Stimulated activated naive CD8-positive, alpha-beta T cell treated with anti-CD3 and anti-CD28 coated beads, Interleukin-15, Interleukin-2, amounts not matched to agents 100 ng/mL and 50 ng/mL, for 24 hours (primary cell): ENCODE data around the gene RUFY1.

Experiments used
- H3K27ac Mint-ChIP-seq: one replicate; pipeline ENCODE4 v1.8.0; 2021; ENCODE audit warnings: mild to moderate bottlenecking, mixed read lengths
- H3K27me3 Mint-ChIP-seq: one replicate; pipeline ENCODE4 v1.8.0; 2021; ENCODE audit warnings: mixed read lengths
- H3K36me3 Mint-ChIP-seq: one replicate; pipeline ENCODE4 v1.8.0; 2021; ENCODE audit warnings: low read depth, mixed read lengths
- H3K4me1 Mint-ChIP-seq: one replicate; pipeline ENCODE4 v1.8.0; 2021; ENCODE audit warnings: low read depth, mixed read lengths
- H3K4me3 Mint-ChIP-seq: one replicate; pipeline ENCODE4 v1.8.0; 2021; ENCODE audit warnings: mild to moderate bottlenecking, mixed read lengths
- H3K9me3 Mint-ChIP-seq: one replicate; pipeline ENCODE4 v1.8.0; 2021; ENCODE audit warnings: mixed read lengths

The RUFY1 gene

DNA sequence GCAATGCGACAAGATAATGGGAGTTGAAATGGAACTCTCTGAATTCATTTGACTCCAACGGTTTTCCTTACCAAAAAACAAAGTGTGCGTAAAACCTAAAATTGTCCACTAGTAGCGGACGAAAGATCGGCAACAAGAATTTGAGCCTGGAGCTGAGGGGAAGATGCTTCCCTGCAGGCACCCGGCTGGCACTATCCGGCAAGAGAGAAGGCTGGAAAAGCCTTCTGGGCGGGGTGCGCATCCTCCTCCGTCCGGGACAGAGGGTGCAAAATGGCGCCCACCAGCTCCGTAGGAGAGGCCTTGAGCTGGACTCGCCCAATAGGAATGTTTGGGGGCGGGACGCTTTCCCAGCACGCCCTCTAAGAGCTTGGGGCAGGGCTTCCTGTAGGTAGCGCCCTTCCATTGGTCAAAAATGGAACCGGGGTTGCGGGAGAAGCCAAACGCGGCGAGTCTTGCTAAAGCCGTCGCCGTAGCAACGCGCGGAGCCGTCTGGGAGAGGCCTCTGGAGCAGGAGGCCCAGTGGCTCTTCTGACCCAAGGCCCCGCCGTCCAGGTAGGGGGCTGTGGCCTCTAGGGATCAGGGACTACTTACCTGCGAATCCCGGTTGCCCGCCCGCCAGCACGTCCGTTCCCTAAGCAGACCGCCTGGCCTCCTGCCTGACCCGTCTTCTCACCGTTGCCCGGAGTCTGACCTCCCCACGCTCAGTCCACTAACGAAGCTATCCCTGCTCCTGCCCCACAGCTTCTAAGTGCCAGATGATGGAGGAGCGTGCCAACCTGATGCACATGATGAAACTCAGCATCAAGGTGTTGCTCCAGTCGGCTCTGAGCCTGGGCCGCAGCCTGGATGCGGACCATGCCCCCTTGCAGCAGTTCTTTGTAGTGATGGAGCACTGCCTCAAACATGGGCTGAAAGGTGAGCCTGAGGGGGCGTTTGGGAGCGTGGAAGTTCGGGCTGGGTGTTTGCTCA lies 9.2 kb downstream of the RUFY1 start:
- Mint-ChIP-seq H3K4me1 (peaks cover 24% of the 10 kb centered on the region), H3K27me3 (no peaks in the 10 kb centered on the region), H3K4me3 (peak overlapping the region; percentile 92), H3K27ac (peak overlapping the region; percentile 82), H3K9me3 (no peaks in the 10 kb centered on the region), H3K36me3 (peaks cover 55% of the 10 kb centered on the region)

DNA sequence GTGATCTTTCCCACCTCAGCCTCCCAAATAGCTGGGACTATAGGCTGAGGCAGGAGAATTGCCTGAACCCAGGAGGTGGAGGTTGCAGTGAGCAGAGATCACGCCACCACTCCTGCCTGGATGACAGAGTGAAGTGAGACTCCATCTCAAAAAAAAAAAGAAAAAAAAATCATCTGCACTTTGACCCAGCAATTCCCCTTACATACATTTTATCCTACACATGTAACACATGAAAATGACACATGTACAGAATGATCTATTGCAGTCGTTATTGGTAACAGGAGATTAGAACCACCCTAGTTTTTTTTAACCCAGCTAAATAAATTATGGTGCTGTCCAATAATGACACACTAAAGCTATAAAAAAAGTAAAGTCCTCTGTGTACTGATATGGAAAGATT lies 14.2 kb downstream of the RUFY1 start:
- Mint-ChIP-seq H3K27ac (no peak overlapping the region), H3K27me3 (no peaks in the 10 kb centered on the region), H3K4me3 (no peak overlapping the region), H3K9me3 (no peaks in the 10 kb centered on the region), H3K4me1 (no peaks in the 10 kb centered on the region), H3K36me3 (peaks cover 55% of the 10 kb centered on the region)

DNA sequence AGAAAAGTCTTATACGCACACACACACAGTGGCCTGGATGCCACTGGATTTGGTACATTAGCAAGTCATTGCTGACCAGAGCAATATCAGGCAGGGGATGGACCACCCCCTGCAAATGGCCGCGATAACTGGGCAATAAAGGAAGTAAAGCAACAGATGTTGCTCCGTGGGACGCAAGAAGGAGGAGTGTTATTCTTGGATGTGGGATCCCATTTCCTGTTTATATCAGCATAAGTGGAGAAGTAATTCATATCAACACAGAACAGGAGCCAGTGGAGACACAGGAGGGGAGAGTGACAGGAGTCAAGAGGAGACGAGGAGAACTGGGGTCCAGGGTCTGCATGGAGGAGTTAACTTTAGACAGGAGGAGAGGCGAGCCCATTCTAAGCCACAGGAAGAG lies 18.4 kb downstream of the RUFY1 start:
- Mint-ChIP-seq H3K36me3 (peaks cover 51% of the 10 kb centered on the region), H3K4me1 (no peaks in the 10 kb centered on the region), H3K9me3 (no peaks in the 10 kb centered on the region), H3K27me3 (no peaks in the 10 kb centered on the region), H3K4me3 (no peak overlapping the region), H3K27ac (no peak overlapping the region)

DNA sequence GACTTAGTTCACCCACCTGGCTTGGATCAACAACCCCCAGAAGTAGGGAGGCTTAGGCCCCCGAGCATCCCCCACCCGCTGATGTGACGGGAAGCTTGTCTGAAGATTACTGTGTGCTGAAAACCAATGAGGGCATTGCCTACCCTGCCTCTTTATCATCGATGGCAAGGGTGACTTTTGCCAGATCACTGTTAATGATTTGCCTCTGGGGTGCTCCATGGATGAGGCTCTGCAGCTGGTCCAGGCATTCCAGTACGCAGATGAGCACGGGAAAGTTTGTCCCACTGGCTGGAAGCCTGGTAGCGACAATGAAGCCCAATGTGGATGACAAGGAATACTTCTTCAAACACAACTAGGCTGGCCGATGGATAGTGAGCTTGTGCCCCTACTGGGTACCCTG lies 22.0 kb downstream of the RUFY1 start:
- Mint-ChIP-seq H3K27ac (no peak overlapping the region), H3K9me3 (no peaks in the 10 kb centered on the region), H3K36me3 (peaks cover 55% of the 10 kb centered on the region), H3K27me3 (no peaks in the 10 kb centered on the region), H3K4me1 (no peaks in the 10 kb centered on the region), H3K4me3 (no peak overlapping the region)

DNA sequence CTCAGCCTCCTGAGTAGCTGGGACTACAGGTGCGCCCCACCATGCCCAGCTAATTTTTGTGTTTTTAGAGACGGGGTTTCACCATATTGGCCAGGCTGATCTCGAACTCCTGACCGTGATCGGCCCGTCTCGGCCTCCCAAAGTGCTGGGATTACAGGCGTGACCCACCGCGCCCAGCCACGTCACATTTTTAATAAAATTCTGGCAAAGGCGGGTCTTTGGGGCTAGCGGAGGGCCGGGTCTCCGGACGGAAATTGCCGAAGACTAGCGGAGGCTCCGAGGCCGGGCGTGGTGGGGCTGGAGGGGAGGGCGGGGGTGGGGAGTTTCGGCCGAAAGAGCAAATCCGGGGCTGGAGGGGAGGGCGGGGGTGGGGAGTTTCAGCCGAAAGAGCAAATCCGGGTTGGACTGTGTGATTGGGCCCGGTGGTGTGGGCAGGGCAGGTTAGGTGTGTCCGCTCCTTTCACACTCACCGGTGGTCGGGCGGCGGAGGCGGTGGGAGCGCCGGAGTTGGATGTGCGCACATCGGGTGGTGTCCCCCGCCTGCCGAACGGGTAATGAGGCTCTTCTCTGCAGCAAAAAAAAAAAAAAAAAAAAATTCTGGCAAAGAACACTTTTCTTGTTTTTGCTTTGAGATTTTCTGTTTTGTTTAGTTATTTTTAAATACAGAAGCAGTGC lies 27.1 kb downstream of the RUFY1 start:
- H3K9me3 Mint-ChIP-seq, result no peaks in the 10 kb centered on the region
- peaks cover 63% of the 10 kb centered on the region for H3K36me3 Mint-ChIP-seq
- no peak overlapping the region for H3K4me3 Mint-ChIP-seq
- H3K4me1 Mint-ChIP-seq, result no peaks in the 10 kb centered on the region
- no peak overlapping the region for H3K27ac Mint-ChIP-seq
- H3K27me3 Mint-ChIP-seq, result no peaks in the 10 kb centered on the region

DNA sequence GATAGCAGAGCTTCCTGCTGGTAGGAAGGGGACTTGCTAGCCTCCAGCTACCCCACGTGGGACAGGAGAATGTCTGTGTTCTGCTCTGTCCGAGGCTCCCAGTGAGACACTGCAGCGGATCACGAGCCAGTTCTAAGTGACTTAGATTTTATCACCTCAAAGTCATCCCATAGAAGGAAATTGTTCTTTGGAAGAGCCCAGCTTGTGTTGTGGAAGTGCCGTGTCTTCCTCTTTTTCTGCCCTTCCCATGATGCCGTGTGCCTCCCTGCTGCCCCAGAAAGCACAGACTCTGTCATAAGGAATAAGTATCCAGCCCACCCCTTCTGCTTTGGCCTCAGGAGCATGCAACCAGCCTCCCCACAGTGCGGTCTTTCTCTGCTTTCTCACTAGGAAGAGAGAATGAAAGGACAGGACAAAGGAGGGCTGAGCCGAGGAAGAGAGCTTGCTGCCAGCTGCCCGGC lies 35.6 kb downstream of the RUFY1 start:
- Mint-ChIP-seq H3K27ac (no peak overlapping the region), H3K9me3 (no peaks in the 10 kb centered on the region), H3K36me3 (peaks cover 50% of the 10 kb centered on the region), H3K4me1 (no peaks in the 10 kb centered on the region), H3K4me3 (no peak overlapping the region), H3K27me3 (no peaks in the 10 kb centered on the region)

DNA sequence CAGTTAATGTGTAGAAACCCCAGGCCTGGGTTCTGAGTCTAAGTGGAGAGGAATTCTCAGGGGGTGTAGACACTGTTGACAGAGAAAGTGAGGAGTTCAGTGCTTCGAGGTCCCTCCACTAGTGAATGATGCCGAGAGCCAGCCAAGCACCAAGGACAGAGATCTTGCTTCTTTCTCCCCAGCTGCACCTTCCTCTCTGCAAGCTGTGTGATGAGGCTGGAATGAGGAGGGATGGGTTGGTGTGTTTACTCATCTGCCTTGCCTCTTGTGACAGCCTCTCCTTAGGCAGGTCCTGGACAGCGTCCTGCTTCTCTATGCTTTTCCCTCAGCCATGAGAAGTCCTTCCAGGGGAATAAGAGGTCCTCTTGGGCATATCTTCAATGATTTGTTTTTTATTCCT lies 37.8 kb downstream of the RUFY1 start:
- Mint-ChIP-seq H3K4me1 (no peaks in the 10 kb centered on the region), H3K9me3 (no peaks in the 10 kb centered on the region), H3K27me3 (no peaks in the 10 kb centered on the region), H3K36me3 (peaks cover 57% of the 10 kb centered on the region), H3K27ac (no peak overlapping the region), H3K4me3 (no peak overlapping the region)

DNA sequence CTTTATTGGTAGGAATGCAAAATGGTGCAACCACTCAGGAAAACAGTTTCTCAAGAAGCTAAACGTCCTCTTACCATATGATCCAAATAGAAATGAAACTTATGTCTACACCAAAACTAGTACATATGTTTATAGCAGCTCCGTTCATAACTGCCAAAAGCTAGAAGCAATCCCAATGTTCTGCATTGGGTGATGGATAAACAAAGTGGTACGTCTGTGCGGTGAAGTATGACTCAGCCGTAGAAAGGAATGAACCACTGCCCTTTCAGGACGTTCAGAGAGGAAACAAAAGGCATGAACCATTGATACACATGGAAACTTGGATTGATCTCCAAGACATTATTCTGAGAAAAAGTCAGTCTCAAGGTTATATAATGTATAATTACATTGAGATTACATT lies 45.6 kb downstream of the RUFY1 start:
- no peaks in the 10 kb centered on the region for H3K4me1 Mint-ChIP-seq
- no peaks in the 10 kb centered on the region for H3K27me3 Mint-ChIP-seq
- no peak overlapping the region for H3K4me3 Mint-ChIP-seq
- peaks cover 74% of the 10 kb centered on the region for H3K36me3 Mint-ChIP-seq
- no peaks in the 10 kb centered on the region for H3K9me3 Mint-ChIP-seq
- H3K27ac Mint-ChIP-seq, result no peak overlapping the region

DNA sequence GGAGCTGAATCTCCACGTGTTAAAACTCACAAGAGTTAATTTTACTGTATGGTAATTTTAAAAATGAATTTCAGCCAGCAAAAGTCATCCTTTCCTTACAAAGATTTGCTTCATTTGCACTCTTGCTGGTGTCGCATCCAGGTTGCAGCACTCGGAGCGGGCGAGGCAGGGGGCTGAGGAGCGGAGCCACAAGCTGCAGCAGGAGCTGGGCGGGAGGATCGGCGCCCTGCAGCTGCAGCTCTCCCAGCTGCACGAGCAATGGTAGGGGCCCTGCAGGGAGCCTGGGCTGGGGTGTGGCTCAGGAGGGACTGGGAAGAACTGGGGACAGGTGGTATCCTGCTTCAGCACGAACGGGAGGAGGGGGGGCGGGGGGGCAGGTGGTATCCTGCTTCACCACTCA lies 46.1 kb downstream of the RUFY1 start:
- H3K4me3 Mint-ChIP-seq, result no peak overlapping the region
- H3K27me3 Mint-ChIP-seq, result no peaks in the 10 kb centered on the region
- H3K27ac Mint-ChIP-seq, result no peak overlapping the region
- H3K36me3 Mint-ChIP-seq, result peaks cover 74% of the 10 kb centered on the region
- H3K9me3 Mint-ChIP-seq, result no peaks in the 10 kb centered on the region
- H3K4me1 Mint-ChIP-seq, result no peaks in the 10 kb centered on the region

DNA sequence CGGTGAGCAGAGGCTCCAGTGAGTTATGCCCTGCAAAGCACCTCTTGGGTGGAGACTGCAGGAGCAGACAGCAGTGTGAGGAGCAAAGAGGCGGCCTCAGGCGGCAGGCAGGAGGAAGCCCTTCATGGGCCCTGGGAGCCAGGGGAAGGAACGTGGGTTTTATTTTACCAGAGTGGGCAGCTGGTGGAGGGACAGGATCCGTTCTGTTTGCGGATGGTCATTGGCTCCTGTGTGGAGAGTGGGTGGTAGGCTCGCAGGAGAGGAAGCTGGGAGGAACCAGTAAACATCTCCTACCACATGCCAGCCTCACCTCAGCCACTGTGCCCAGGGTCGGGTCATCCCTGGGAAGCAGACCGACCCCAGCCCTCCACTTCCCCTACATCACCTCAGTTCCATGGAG lies 48.7 kb downstream of the RUFY1 start:
- Mint-ChIP-seq H3K4me1 (no peaks in the 10 kb centered on the region), H3K27me3 (no peaks in the 10 kb centered on the region), H3K36me3 (peaks cover 66% of the 10 kb centered on the region), H3K9me3 (no peaks in the 10 kb centered on the region), H3K4me3 (no peak overlapping the region), H3K27ac (no peak overlapping the region)

DNA sequence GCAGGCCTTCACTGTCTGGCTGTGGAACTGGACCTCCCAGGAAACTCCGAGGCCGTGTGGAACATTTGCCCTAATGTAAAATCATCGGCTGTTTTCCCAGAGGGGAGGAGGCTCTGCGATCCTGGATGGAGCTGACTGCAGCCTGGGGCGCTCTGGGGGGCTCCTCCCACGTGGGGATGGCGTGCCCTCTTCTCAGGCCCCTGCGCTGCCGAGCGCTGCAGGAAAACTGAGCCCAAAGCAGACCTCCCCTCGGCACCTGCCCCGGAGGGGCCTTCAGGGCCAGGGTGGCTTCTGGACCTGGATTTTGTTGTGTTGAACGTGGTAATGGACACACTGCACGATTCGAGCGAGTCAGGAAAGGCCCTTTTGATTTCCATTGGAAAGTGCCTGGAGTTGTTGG lies 49.2 kb downstream of the RUFY1 start:
- H3K27ac Mint-ChIP-seq, result no peak overlapping the region
- H3K4me3 Mint-ChIP-seq, result no peak overlapping the region
- H3K4me1 Mint-ChIP-seq, result no peaks in the 10 kb centered on the region
- no peaks in the 10 kb centered on the region for H3K27me3 Mint-ChIP-seq
- H3K9me3 Mint-ChIP-seq, result no peaks in the 10 kb centered on the region
- H3K36me3 Mint-ChIP-seq, result peaks cover 67% of the 10 kb centered on the region

DNA sequence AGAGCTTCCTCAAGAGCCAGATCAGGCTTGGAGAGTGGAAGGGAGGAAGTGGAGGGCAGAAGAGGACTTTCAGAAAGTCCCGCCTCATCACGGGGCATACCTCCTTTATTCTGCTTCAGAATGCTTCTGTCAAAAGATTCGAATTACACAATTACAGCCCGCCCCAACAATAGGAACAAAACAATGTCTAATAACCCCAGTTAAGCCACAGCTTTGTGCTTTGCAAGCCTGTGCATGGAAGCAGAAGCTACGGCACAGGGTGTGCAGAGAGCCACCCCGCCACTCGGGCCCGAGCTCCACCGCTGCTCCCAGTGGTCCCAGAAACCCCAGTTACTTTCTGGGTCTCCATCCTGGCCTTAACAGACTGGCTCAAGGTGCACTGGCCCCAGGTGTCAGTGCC lies 49.6 kb downstream of the RUFY1 start:
- Mint-ChIP-seq H3K36me3 (peaks cover 63% of the 10 kb centered on the region), H3K4me3 (no peak overlapping the region), H3K9me3 (no peaks in the 10 kb centered on the region), H3K4me1 (no peaks in the 10 kb centered on the region), H3K27ac (no peak overlapping the region), H3K27me3 (no peaks in the 10 kb centered on the region)

DNA sequence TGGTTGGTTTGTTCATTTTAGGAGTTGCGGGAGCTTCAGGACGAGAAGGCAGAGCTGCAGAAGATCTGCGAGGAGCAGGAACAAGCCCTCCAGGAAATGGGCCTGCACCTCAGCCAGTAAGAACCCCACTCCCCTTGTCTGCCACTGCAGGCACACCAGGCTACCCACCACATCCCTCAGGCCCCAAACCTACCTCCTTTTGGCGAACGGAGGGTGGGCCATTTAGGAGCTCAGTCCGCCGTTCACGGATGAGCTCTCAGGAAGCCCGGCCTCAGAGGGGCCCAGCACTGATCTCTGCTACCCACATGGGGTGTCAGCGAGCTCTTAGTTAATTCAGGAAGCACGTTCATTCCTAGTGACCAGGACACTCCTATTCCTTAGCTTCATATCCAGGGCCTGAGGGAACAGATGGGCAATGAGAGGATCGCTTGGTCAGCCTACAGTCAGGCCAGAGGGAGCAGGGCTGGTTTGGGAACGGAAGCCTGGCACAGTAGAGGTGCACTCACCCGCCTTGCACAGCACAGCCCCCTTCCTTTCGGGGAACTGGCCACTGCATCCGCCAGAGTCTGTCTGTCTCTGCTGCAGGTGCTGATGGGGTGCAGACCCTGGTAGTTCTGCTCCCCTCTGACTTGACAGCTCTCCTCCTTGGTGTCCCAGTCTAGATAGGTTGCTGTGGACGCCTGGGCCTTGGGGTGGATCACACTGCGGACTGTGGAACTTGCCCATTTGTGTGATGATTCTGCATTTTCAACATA lies 51.7 kb downstream of the RUFY1 start:
- Mint-ChIP-seq H3K36me3 (peaks cover 57% of the 10 kb centered on the region), H3K27ac (no peak overlapping the region), H3K9me3 (no peaks in the 10 kb centered on the region), H3K4me3 (no peak overlapping the region), H3K27me3 (no peaks in the 10 kb centered on the region), H3K4me1 (no peaks in the 10 kb centered on the region)

DNA sequence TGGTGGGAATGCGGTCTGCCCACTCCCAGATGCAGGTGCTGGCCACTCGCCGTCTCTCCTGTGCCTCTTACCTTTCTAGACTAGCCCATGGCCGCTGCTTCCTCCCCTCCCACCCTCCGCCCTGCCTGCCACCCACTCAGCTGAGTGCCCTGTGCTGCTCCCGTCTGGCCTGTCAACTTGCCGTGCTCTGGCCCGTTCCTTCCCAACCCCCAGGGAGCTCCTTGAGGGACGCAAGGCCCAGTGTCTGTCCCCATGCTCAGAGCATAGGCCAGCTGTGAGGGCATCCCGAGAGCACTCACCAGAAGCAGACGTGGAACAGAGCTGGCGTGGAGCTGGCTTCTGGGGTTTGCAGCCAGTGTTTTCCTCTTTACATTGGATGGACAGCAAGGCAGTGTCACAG lies 53.0 kb downstream of the RUFY1 start:
- peaks cover 49% of the 10 kb centered on the region for H3K36me3 Mint-ChIP-seq
- no peaks in the 10 kb centered on the region for H3K27me3 Mint-ChIP-seq
- H3K4me1 Mint-ChIP-seq, result peaks cover 2% of the 10 kb centered on the region
- no peak overlapping the region for H3K4me3 Mint-ChIP-seq
- H3K27ac Mint-ChIP-seq, result no peak overlapping the region
- no peaks in the 10 kb centered on the region for H3K9me3 Mint-ChIP-seq
